Muscle of leg (tissue), 11 donors: Measurements from ENCODE around the gene GDF7. TPM values are rescaled to one million over a fixed set of nuclear protein-coding genes. Genes with fewer than 3 reads are reported as not detected.

ENCODE experiments used
- DNase-seq: peaks from one replicate; pipeline ENCODE4 v3.0.0; 2013
- H3K27ac ChIP-seq: one replicate; pipeline ENCODE4 v1.5.1; 2013; ENCODE audit warnings: mild to moderate bottlenecking, low read length, control low read depth
- H3K27me3 ChIP-seq: one replicate; pipeline ENCODE4 v1.6.1; 2013; ENCODE audit warnings: low read length; ENCODE audit not compliant: control insufficient read depth, insufficient read depth
- H3K36me3 ChIP-seq: one replicate; pipeline ENCODE4 v1.6.1; 2013; ENCODE audit warnings: low read length; ENCODE audit not compliant: control insufficient read depth, insufficient read depth
- H3K4me1 ChIP-seq: one replicate; pipeline ENCODE4 v1.6.1; 2013; ENCODE audit warnings: low read length; ENCODE audit not compliant: control insufficient read depth, insufficient read depth
- H3K4me3 ChIP-seq: one replicate; pipeline ENCODE4 v1.5.1; 2013; ENCODE audit warnings: low read length, control low read depth
- H3K9me3 ChIP-seq: replicated peaks from 2 replicates; pipeline ENCODE4 v1.6.1; 2013; ENCODE audit warnings: low read depth, low read length; ENCODE audit not compliant: control insufficient read depth
- WGBS: methylation state at CpG from one replicate; pipeline ENCODE4 v1.1.5; 2013; ENCODE audit warnings: missing lambda C conversion rate; ENCODE audit not compliant: insufficient coverage; 5-methylcytosine and 5-hydroxymethylcytosine counted together
- polyA plus RNA-seq, 8 donors: library from polyadenylated mRNA; unstranded; fragments of 120-200 nt; gene quantifications; one replicate each; pipeline versions ENCODE4 v1.2.1 to v1.2.3, GENCODE V29; 2013; ENCODE audit warnings: inconsistent platforms in 1 of 8, low replicate concordance in 1 of 8; ENCODE audit not compliant: insufficient read length in 8 of 8, insufficient read depth in 1 of 8
- total RNA-seq: library from RNA; stranded (reverse); fragments of 120-200 nt; gene quantifications from one replicate; pipeline ENCODE4 v1.2.4, GENCODE V29; 2013

GDF7 gene
- total and polyA plus RNA-seq, 9 donors, result 0.29 to 0.81 (median 0.56) TPM

GRCh38 chr2:20661421-20662307 lies 5.3 kb upstream of the GDF7 start:
- WGBS, result 25% methylated on average over 7 of the region's 11 CpGs
- peak; percentile 83 for DNase-seq

GRCh38 chr2:20662308-20662937 lies 4.5 kb upstream of the GDF7 start:
- Histone ChIP-seq H3K27ac (no peak overlapping the region), H3K4me1 (peaks cover 20% of the 10 kb centered on the region), H3K27me3 (peaks cover 72% of the 10 kb centered on the region), H3K9me3 (no peaks in the 10 kb centered on the region), H3K4me3 (no peak overlapping the region), H3K36me3 (no peaks in the 10 kb centered on the region)
- WGBS, result 40% methylated on average over 1 of the region's 5 CpGs
- no peak for DNase-seq

More at GRCh38 chr2:20661421-20662307, 5.3 kb upstream of the GDF7 start:
- Histone ChIP-seq H3K27ac (no peak overlapping the region), H3K9me3 (no peaks in the 10 kb centered on the region), H3K36me3 (no peaks in the 10 kb centered on the region), H3K27me3 (peaks cover 73% of the 10 kb centered on the region), H3K4me1 (peaks cover 17% of the 10 kb centered on the region), H3K4me3 (no peak overlapping the region)

DNA sequence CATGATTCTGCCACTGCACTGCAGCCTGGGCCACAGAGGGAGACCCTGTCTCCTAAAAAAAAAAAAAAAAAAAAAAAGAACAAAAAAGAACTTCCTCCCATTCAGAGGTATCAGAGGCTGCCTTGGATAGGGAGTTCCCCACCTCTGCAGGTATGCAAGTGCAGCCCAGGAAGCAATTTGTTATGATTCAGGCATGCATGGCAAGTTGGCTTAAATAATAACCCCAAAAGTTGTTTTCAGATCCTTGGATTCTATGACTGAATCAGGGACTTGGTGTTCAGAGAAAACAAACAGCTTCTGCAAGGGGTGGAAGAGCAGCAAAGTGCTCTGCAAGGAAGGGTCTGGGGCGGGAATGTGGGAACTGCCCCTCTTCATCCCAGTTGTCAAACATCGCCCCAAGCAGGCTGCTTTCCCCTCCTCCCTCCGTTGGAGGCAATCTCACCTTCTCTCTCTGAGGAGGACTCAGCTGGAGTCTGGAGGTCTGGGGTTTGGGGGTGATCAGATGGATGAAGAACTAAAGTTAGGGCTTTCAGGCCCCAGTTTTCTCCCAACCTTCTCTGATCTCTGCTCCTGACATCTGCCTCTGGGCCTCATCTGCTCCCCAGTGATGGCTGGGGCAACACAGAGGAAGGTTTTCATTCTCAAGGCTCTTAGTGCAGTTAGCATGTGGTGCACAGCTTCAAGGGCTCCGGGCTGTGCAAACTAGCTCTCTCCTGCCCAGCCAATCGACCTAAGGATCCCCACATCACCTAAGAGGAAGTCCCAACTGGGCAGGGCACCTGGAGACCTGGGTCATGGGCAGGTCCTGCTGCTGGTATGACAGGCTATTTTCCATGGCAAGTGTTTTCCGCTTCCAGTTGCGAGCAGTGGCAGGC lies 3.5 kb upstream of the GDF7 start:
- Histone ChIP-seq H3K27ac (no peak overlapping the region), H3K4me3 (no peak overlapping the region), H3K27me3 (peaks cover 79% of the 10 kb centered on the region), H3K9me3 (no peaks in the 10 kb centered on the region), H3K36me3 (no peaks in the 10 kb centered on the region), H3K4me1 (peaks cover 24% of the 10 kb centered on the region)
- WGBS, result 52% methylated on average over 3 of the region's 7 CpGs
- no peak for DNase-seq

DNA sequence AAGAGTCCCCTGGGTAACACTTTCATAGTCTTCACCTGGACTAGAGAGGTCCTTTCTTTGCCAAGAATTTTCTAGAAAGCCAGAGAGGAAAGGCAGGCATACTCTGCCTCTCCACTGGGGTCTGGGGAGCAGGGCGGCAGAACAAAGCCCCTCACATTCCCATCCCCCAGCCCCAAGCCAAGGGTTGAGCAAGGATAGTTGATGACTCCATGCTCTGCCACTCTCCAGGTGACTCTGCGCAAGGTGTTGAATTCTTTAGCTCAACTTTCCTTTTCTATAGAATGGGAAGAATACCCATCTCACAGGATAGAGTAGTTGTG lies 2.9 kb upstream of the GDF7 start:
- H3K9me3 ChIP-seq, result no peaks in the 10 kb centered on the region
- WGBS, result 0% methylated on average over 1 of the region's 2 CpGs
- peaks cover 85% of the 10 kb centered on the region for H3K27me3 ChIP-seq
- no peak for DNase-seq
- no peaks in the 10 kb centered on the region for H3K36me3 ChIP-seq
- peaks cover 24% of the 10 kb centered on the region for H3K4me1 ChIP-seq
- H3K27ac ChIP-seq, result no peak overlapping the region
- no peak overlapping the region for H3K4me3 ChIP-seq

GRCh38 chr2:20664431-20665242 lies 2.3 kb upstream of the GDF7 start:
- Histone ChIP-seq H3K4me3 (no peak overlapping the region), H3K4me1 (peaks cover 30% of the 10 kb centered on the region), H3K36me3 (no peaks in the 10 kb centered on the region), H3K27ac (no peak overlapping the region), H3K27me3 (peaks cover 89% of the 10 kb centered on the region), H3K9me3 (no peaks in the 10 kb centered on the region)
- WGBS, result 12% methylated on average over 9 of the region's 17 CpGs
- no peak for DNase-seq

- Histone ChIP-seq H3K4me1 (peaks cover 34% of the 10 kb centered on the region), H3K4me3 (peak overlapping the region; percentile 27), H3K27ac (no peak overlapping the region), H3K27me3 (peaks cover 94% of the 10 kb centered on the region), H3K36me3 (no peaks in the 10 kb centered on the region), H3K9me3 (no peaks in the 10 kb centered on the region)
- whole genome bisulfite sequencing, result 3% methylated on average over 45 of the region's 49 CpGs
- no peak for DNase-seq
These were observed 1.5 kb upstream of the GDF7 start for GRCh38 chr2:20665243-20666004.

DNA sequence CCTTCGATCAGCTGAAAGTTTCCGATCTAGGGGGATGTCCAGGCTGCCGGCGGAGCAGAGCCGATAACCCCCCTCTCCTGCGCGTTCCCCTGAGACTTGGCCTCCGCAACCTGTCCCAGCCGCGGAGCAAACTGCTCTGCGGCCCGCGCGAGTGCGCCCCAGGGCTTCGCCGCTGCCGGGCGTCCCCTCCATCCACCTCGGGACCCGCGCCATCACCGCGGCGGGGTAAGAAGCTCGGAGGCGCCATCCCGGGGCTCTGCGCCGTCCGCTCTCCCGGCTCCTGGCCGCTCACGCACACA lies 990 bp upstream of the GDF7 start:
- Histone ChIP-seq H3K27ac (no peak overlapping the region), H3K36me3 (no peaks in the 10 kb centered on the region), H3K9me3 (no peaks in the 10 kb centered on the region), H3K27me3 (peaks cover 96% of the 10 kb centered on the region), H3K4me3 (peak overlapping the region; percentile 27), H3K4me1 (peaks cover 34% of the 10 kb centered on the region)
- WGBS, result under 1% methylated on average over 34 of the region's 34 CpGs
- DNase-seq, result no peak

DNA sequence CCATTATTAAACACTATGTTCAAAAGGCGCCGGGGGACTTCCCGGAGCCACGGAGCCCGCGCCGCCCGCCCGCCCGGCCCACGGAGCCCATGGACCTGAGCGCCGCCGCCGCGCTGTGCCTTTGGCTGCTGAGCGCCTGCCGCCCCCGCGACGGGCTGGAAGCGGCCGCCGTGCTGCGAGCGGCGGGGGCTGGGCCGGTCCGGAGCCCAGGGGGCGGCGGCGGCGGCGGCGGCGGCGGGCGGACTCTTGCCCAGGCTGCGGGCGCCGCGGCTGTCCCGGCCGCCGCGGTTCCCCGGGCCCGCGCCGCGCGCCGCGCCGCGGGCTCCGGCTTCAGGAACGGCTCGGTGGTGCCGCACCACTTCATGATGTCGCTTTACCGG lies 197 bp downstream of the GDF7 start:
- Histone ChIP-seq H3K9me3 (no peaks in the 10 kb centered on the region), H3K27me3 (peaks cover 96% of the 10 kb centered on the region), H3K4me1 (peaks cover 41% of the 10 kb centered on the region), H3K27ac (no peak overlapping the region), H3K4me3 (peak overlapping the region; percentile 34), H3K36me3 (no peaks in the 10 kb centered on the region)
- WGBS, result under 1% methylated on average over 62 of the region's 62 CpGs
- DNase-seq, result no peak
